Right lobe of liver (tissue), 4 donors: ENCODE data around the gene KCNK16.

ENCODE experiments used
- CTCF ChIP-seq, 4 donors: fragments of 200-600 bp in 3 of 4; fragments of 450-650 bp in 1 of 4; IDR thresholded peaks; one replicate each; pipeline versions ENCODE4 v1.5.1 to v1.8.0; 2016 to 2022; ENCODE audit warnings: antibody characterized with exemption in 4 of 4, mild to moderate bottlenecking in 2 of 4
- POLR2A ChIP-seq: fragments of 450-650 bp; IDR thresholded peaks from one replicate; pipeline ENCODE4 v1.6.1; 2017; ENCODE audit warnings: antibody characterized with exemption, mild to moderate bottlenecking
- donor health status: DM: no; HTN: no; CAD: no.
- donor health status: DM: no; HTN: no; CAD: no.
- donor health status: DM: no; HTN: yes; CAD: no.

DNA sequence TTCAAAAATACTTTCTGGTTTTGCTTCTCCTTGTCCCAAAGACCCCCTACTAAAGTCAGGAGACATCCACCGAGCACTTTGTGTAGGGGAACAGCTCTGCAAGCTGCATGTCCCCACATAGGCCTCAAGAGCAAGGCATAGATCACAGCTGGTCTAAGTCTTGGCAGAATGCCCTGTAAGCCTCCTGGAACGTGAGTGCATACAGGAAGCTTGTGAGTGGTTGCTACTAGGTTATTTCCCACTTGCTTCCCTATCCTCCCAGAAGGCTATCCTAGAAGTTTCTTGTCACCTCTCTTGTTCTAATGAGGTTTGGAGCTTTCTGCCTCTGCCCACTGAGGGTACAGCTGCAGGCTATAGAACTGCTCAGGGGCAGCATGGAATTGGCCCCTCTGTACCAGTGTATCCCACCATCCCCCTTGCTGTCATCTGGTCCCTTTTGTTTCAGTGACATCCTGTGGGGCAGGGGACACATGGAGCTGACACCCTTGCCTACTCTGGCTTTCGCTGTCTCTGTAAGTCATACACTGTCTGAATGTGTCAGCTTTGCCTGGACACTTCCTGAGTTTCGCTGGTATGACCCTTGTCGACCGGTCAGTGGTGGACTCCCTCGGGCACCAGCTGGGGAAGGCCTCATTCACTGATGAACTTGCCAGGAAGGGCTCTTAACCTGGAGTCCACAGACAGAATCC lies 35.6 kb upstream of the KCNK16 start:
- no peak for TF ChIP-seq CTCF (IDR thresholded peaks at IDR 0.05)
- no peak for TF ChIP-seq POLR2A
